DLD1 (cell line): ENCODE measurements around the gene C9orf40.

Experiments used
- in situ Hi-C: cut with HindIII; loops from 2 replicates; pipeline ENCODE4 v1.10.0; 2017; ENCODE audit warnings: low sequenced_read_pairs

Gene C9orf40

GRCh38 chr9:74942801-74943200 is 9.9 kb downstream of the C9orf40 start:
- in situ Hi-C loops = no loop called here

GRCh38 chr9:74940600-74940999 is 12.1 kb downstream of the C9orf40 start:
- in situ Hi-C loops = no loop called here

DNA sequence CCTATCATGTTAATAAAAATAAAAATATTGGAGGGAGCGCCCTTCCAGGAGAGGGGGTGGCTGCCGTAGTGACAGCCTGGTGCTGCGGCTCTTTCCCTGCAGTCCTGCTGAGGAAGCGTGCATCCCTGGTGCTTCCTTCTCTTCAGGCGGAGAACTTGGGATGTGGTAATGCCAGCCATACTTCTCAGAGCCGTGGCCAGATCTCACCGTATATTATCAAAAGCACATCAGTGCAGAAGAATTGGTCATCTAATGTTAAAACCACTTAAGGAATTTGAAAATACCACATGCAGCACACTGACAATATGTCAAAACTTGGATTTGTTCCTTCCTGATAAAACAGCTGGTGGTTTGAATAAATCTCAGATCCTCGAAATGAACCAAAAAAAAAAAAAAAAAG is 17.7 kb downstream of the C9orf40 start:
- in situ Hi-C loops = no loop called here

DNA sequence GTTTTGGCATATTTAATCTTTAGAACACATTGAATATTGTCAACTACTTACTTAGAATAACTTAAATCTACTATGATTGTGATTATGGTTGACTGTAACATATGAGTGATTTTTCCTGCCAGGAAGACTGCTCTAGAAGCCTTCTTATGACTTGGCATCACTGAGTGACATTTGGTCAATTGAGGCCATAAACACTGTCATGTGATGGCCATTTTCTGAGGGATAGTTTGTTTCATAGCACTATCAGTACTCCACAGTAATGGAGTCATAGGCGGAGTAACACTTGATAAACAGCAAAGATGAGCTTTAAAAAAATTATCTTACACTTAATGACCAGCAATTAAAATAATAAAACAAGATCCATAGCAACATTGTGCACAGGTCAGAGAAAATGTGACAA is 31.0 kb downstream of the C9orf40 start:
- in situ Hi-C loops = no loop called here

DNA sequence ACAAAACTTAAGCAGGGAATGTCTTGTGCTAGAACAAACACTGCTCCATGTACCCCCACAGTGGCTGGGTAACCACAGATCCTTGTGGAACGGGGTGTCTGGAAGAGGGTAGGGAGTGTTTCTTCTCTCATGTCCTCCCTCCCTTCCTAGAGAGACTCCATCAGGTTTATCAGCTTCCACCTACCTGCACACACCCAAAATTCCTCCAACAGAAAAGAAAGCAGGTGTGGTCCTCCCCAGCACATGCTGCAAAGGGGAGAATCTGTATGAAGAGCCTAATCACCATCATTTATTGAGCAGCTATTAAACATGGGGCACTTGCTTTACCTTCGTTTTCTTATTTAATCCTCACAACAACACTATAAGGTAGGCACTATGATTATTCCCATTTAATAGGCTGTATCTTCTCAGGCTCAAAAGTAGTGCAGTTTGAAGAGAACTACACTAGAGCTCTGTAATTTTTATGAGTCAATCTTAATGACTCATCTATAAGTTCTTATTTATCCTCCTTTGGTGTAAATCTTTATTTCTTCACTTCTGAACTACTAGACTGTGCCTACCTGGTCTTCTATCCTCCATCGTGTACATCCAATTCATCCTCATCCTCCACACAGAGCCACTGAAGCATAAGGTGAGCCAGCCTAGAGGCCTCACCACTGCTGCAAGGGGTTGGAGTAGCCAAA is 31.6 kb downstream of the C9orf40 start:
- in situ Hi-C loops = no loop called here

DNA sequence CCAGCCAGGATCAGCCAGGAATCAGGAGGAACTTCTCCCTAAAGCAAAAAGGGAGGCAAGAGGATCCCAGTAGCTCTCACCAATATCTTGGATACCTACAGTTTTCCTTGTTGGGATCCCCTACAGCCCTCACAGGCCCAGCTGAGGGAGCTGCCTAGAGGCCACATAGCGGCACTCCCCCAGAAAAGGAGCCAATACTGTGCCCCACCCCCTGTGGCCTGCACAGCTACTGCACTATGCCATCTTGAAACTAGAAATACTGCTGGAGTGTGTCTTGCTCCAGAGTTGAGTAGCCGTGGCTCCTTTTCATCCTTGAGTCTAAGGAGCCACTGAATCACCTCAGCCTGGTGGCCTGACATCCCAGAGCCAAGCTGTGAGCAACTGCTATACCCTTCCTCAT is 42.7 kb downstream of the C9orf40 start:
- in situ Hi-C loops = no loop called here

DNA sequence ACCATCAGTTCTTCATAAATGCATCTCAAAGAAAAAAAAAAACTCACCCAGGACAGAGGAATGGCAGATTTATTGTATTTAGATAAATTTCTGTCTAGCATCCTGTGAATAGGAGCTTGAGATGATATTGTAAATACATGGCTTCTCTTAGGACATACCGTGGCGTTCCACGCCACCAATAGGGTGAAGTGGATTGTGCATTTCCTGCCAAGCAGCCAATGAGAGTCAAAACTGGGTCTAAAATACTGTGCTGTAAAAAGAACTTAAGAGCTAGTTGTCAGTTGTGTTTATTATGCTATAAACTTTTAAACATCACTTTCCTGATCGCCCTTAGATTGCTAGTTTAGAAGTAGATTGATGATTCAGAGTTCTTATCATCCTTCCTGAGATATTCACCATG is 44.0 kb downstream of the C9orf40 start:
- in situ Hi-C loops = no loop called here

GRCh38 chr9:74907085-74907484 is 45.6 kb downstream of the C9orf40 start:
- in situ Hi-C loops = no loop called here

GRCh38 chr9:74901001-74901400 is 51.7 kb downstream of the C9orf40 start:
- in situ Hi-C loops = no loop called here
